ENCODE measurements around the gene CD7.

GRCh38 chr17:82324566-82325285 lies 7.3 kb upstream of the CD7 start:
- TF ChIP-seq TRIM28 (IDR thresholded peaks at IDR 0.05; ENCODE audit: borderline replicate concordance, low read length) (no peak), ZNF776 (tag by site-specific recombination; IDR thresholded peaks at IDR 0.05; ENCODE audit: borderline replicate concordance) (no peak), ZNF2 (tag by site-specific recombination; IDR thresholded peaks at IDR 0.05) (no peak), CTCF (tag by site-specific recombination; IDR thresholded peaks at IDR 0.05) (no peak), TCF7L2 (IDR thresholded peaks at IDR 0.05; ENCODE audit: borderline replicate concordance, low read depth, low read length) (no peak)
- TF ChIP-seq, protein P1, sequence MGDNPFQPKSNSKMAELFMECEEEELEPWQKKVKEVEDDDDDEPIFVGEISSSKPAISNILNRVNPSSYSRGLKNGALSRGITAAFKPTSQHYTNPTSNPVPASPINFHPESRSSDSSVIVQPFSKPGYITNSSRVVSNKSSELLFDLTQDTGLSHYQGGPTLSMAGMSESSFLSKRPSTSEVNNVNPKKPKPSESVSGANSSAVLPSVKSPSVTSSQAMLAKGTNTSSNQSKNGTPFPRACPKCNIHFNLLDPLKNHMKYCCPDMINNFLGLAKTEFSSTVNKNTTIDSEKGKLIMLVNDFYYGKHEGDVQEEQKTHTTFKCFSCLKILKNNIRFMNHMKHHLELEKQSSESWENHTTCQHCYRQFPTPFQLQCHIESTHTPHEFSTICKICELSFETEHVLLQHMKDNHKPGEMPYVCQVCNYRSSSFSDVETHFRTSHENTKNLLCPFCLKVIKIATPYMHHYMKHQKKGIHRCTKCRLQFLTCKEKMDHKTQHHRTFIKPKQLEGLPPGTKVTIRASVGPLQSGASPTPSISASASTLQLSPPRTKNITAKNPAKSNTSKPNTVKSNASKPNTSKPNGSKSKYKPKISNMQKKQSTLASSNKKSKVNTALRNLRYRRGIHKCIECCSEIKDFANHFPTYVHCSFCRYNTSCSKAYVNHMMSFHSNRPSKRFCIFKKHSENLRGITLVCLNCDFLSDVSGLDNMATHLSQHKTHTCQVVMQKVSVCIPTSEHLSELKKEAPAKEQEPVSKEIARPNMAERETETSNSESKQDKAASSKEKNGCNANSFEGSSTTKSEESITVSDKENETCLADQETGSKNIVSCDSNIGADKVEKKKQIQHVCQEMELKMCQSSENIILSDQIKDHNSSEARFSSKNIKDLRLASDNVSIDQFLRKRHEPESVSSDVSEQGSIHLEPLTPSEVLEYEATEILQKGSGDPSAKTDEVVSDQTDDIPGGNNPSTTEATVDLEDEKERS (tag by site-specific recombination; IDR thresholded peaks at IDR 0.05), result no peak

Measured in HEK293 (cell line).